Measurements from ENCODE around the gene LRRC59. TPM values are rescaled to one million over a fixed set of nuclear protein-coding genes. Genes with fewer than 3 reads are reported as not detected.

The LRRC59 gene
- total and polyA plus RNA-seq, 2 of the 13 experiments (the other 11 are each of a cell fraction or from before 2014, with no cell fraction given) = 87.3 to 222 TPM

GRCh38 chr17:50440172-50440837 lies 43.0 kb upstream of the LRRC59 start (continued):
- TF ChIP-seq TBP (CRISPR knock-in tag; IDR thresholded peaks at IDR 0.05) (no peak), ZMYM4 (CRISPR knock-in tag; IDR thresholded peaks at IDR 0.05) (0 out of 2 replicates have a peak, but pooled peaks have one; percentile 48), HDAC2 (CRISPR knock-in tag; IDR thresholded peaks at IDR 0.05) (peak; percentile 46; the same call in 1 of the 2 replicates), NONO (IDR thresholded peaks at IDR 0.05) (no peak), NONO (CRISPR knock-in tag; conservative IDR thresholded peaks at IDR 0.05) (peak; percentile 61; the same call in 1 of the 2 replicates), ZFP91 (CRISPR knock-in tag; IDR thresholded peaks at IDR 0.05; ENCODE audit: borderline replicate concordance) (peak; percentile 68; the same call in 1 of the 2 replicates), RCOR2 (CRISPR knock-in tag; IDR thresholded peaks at IDR 0.05) (0 out of 2 replicates have a peak, but pooled peaks have one; percentile 18), MYPOP (CRISPR knock-in tag; IDR thresholded peaks at IDR 0.05) (0 out of 2 replicates have a peak, but pooled peaks have one; percentile 30), CREBL2 (CRISPR knock-in tag; IDR thresholded peaks at IDR 0.05; ENCODE audit: borderline replicate concordance) (no peak), NFKB2 (CRISPR knock-in tag; IDR thresholded peaks at IDR 0.05; ENCODE audit: borderline replicate concordance) (peak; percentile 67; the same call in 1 of the 2 replicates), ZNF710 (CRISPR knock-in tag; IDR thresholded peaks at IDR 0.05; ENCODE audit: borderline replicate concordance) (no peak), ZNF749 (CRISPR knock-in tag; IDR thresholded peaks at IDR 0.05; ENCODE audit: borderline replicate concordance) (no peak), GATAD2A (CRISPR knock-in tag; IDR thresholded peaks at IDR 0.05) (peak; percentile 77), ZNF546 (CRISPR knock-in tag; conservative IDR thresholded peaks at IDR 0.05) (no peak), ZNF607 (CRISPR knock-in tag; IDR thresholded peaks at IDR 0.05; ENCODE audit: borderline replicate concordance) (peak; percentile 60; the same call in 1 of the 2 replicates), HNF1B (CRISPR knock-in tag; IDR thresholded peaks at IDR 0.05) (peak; percentile 92), AGO1 (IDR thresholded peaks at IDR 0.05; ENCODE audit: low read depth, low read length, poor library complexity, severe bottlenecking) (no peak), DNMT1 (CRISPR knock-in tag; IDR thresholded peaks at IDR 0.05) (no peak), FIP1L1 (IDR thresholded peaks at IDR 0.05; ENCODE audit: borderline replicate concordance, insufficient read depth, low read depth, low read length) (no peak), ZNF350 (CRISPR knock-in tag; IDR thresholded peaks at IDR 0.05; ENCODE audit: borderline replicate concordance, low read depth) (peak; percentile 53; the same call in 1 of the 2 replicates), PRMT3 (CRISPR knock-in tag; IDR thresholded peaks at IDR 0.05; ENCODE audit: borderline replicate concordance, low read depth) (no peak), SIN3A (IDR thresholded peaks at IDR 0.05; ENCODE audit: borderline replicate concordance, low read depth, low read length) (no peak), ZNF431 (CRISPR knock-in tag; IDR thresholded peaks at IDR 0.05; ENCODE audit: borderline replicate concordance, low read depth) (no peak)

Measured in HepG2 (cell line).